NCI-H2107 treated with DMSO at 0.1 percent for 48 hours (cell line): ENCODE results near the gene CALML4.
"Not testable (repeated sequence)": the region's sequence is repeated elsewhere in the genome, so short reads cannot be mapped to it uniquely, and the experiment has no call there.

Source experiments
- DNase-seq: peaks from one replicate; lab custom pipeline; 2025; ENCODE audit not compliant: unreplicated experiment; lab: John Stamatoyannopoulos, UW

Gene CALML4

GRCh38 chr15:68208636-68209240 lies 3.6 kb upstream of the CALML4 start:
- DNase-seq = no peak

GRCh38 chr15:68208136-68208535 lies 3.0 kb upstream of the CALML4 start:
- DNase-seq = no peak

- no peak for DNase-seq
These were observed 2.2 kb upstream of the CALML4 start for GRCh38 chr15:68207176-68207935.

GRCh38 chr15:68206711-68207151 lies 1.6 kb upstream of the CALML4 start:
- no peak for DNase-seq

DNA sequence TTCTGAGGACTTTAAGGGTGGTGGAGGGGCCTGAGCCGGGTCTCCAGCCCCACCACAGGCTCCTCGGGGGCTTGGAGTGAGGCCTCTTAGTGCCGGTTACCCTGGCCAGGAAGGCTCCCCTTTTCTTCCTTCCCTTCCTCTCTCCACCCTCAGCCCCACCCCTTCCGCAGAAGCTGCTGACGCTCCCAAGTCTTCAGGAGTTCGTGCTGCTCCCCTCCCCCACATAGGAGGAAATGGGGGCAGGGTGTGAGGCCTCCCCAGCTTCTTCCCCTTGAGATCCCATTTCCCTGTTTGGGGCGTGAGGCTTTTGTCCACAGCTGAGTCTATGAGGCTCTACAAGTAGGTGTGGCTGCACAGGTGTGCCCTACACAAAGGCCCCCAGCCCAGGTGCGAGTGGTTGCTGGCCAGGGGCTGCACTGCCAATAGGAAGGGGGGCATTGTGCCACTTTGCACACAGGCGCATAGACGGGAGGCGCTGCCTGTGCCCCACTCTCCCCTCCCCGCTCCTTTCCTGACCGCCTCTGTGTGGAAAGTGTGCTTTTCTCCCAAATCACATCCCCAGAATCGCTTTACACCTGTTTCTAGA lies 915 bp upstream of the CALML4 start:
- no peak for DNase-seq

GRCh38 chr15:68205558-68205944 lies 419 bp upstream of the CALML4 start:
- DNase-seq = no peak

DNA sequence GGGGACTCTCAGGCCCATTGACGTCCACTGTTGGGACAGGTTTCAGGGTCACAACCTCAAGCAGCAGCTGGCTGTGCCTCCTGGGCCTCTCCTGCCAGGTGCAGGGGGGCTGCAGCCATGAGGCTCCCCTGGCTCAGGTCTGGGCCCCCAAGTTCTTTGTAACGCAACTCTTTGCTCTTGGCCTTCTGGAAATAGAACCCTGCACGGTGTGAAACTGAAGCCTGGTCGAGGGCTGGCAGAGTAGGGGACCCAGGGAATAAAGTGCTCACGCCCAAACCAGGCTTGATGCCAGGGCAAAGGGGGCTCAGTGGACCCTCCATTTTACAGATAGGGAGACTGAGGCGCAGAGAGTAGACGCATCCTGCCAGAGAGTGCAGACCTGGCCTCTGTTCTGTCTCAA lies 771 bp downstream of the CALML4 start:
- no peak for DNase-seq

GRCh38 chr15:68203956-68204355 lies 1.2 kb downstream of the CALML4 start:
- DNase-seq = no peak

DNA sequence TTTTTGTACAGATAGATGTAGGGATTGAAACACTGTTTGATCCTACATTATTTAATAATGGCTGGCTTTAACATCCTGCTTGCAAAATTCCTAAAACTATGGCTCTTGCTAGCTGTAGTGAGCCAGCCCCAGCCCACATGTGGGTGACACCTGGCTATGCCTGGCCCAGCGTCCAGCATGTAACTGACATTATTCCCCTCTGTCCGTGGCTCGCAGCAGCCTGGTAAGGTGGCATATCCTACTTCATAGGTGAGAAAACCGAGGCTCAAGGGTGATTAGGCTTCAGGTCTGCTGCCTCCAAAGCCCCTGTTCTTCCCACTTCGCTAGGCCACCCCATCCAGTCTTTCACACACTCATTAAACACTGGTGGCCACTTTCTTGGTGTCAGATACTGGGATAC lies 1.6 kb downstream of the CALML4 start:
- DNase-seq = no peak

DNA sequence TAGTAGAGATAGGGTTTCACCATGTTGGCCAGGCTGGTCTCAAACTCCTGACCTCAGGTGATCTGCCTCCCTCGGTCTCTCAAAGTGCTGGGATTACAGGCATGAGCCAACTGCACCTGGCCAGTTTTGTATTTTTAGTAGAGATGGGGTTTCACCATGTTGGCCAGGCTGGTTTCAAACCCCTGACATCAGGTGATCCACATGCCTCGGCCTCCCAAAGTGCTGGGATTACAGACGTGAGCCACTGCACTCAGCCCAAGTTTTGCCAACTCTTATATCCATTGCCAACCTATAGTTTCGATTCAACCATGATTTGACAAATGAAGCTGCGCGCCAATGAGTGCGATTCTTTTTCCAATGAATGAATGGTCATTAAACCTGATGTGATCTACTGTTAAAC lies 2.1 kb downstream of the CALML4 start:
- DNase-seq = not testable (repeated sequence)

GRCh38 chr15:68201879-68202261 lies 3.3 kb downstream of the CALML4 start:
- no peak for DNase-seq

GRCh38 chr15:68201153-68201878 lies 3.8 kb downstream of the CALML4 start:
- DNase-seq = no peak

- DNase-seq = no peak
These were observed 4.9 kb downstream of the CALML4 start for GRCh38 chr15:68200016-68200861.

DNA sequence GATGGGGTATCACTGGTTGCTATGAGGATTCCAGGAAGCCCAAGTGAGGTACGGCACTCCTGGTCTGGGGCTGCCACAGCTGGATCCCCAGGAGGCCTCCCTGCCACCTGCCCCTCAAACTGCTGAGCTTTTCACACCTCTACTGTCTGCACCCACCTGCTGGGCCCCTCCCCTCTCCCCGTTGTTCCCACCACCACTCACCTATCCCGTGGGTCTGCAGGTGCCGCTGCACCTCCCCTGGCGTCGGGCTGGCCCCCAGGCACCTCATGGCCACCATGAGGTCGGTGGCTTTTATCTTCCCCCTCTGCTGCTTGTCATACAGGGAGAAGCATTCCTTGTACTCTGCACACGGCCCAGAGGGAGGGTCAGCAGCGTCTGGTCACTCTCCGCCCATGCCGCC lies 5.8 kb downstream of the CALML4 start:
- DNase-seq = no peak

GRCh38 chr15:68197661-68198437 lies 7.3 kb downstream of the CALML4 start:
- no peak for DNase-seq

DNA sequence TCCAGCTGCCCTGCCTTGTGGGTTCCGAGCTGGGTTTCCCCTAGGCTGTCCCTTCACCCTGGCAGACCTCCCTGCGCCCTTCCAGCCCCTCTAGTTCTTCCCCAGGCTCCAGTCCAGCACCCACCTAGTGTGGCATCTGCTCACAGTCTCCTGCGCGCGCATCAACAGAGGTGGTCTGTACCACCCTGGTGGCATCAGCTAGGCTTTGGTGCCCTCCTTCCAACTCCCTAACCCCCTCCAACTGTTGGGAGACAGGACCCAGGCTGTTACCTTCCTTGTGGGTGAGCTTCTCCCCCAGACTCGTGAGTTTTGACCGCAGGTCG lies 8.0 kb downstream of the CALML4 start:
- no peak for DNase-seq

GRCh38 chr15:68196445-68197169 lies 8.5 kb downstream of the CALML4 start:
- no peak for DNase-seq

DNA sequence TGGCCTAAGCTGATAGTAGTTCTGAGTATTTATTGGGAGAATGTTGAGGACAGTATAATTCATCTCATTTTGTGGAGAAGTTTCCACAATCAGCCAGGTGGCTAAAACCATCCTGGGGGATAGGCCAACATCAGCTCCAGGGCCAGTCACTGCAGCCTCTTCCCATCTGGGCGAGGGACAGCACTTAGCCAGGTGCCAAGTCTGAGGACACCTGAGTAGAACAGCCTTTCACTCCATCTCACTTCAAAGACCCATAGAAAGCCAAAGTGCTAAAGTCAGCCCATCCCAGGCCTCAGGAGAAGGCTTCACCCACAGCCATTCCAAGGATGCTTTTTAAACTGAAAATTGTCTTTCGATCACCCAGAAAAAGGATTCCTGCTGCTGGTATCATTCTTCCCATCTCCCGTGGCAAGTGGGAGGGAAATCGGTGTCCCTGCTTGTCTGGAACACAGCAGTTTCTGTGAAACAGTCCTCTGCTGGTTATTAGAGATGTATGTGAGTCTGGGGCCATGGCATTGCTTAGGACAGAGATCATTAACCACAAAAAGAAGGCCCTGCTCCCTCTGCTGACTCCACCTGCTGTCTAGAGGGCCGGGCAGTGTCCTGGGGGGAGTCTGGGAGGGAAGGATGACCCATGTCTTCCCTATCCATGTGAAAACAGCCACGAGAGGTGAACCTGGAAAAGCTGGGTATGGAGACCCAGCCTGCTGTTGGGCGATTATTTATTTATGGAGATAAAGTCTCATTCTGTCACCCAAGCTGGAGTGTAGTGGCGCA lies 9.6 kb downstream of the CALML4 start:
- DNase-seq = no peak
